Mesenchymal stem cell (in vitro differentiated cells and primary cell): Measurements from ENCODE around the gene PPAN. TPM values are rescaled to one million over a fixed set of nuclear protein-coding genes. Genes with fewer than 3 reads are reported as not detected.

Source experiments
- DNase-seq: peaks from one replicate; pipeline ENCODE4 v3.0.0-alpha.2; 2013
- H2AFZ ChIP-seq: one replicate; pipeline ENCODE4 v1.6.1; 2013; ENCODE audit warnings: low read depth, mild to moderate bottlenecking, control low read depth, inconsistent platforms, low read length, moderate library complexity
- H2AK5ac ChIP-seq: 2 replicates; pipeline ENCODE4 v1.6.1; 2013; ENCODE audit warnings: low read length, moderate library complexity, mild to moderate bottlenecking, inconsistent platforms; ENCODE audit not compliant: severe bottlenecking
- H2BK120ac ChIP-seq: one replicate; pipeline ENCODE4 v1.6.1; 2013; ENCODE audit warnings: low read depth, mild to moderate bottlenecking, inconsistent platforms, low read length, moderate library complexity
- H2BK12ac ChIP-seq, 2 experiments: one replicate each; pipeline ENCODE4 v1.6.1; 2013; ENCODE audit warnings: inconsistent platforms in 2 of 2, low read length in 2 of 2, mild to moderate bottlenecking in 2 of 2, moderate library complexity in 2 of 2, control low read depth in 1 of 2
- H2BK15ac ChIP-seq: one replicate; pipeline ENCODE4 v1.6.1; 2013; ENCODE audit warnings: mild to moderate bottlenecking, low read depth, inconsistent platforms; ENCODE audit not compliant: poor library complexity, severe bottlenecking
- H2BK5ac ChIP-seq: 2 replicates; pipeline ENCODE4 v1.6.1; 2013; ENCODE audit warnings: low read depth, mild to moderate bottlenecking, low read length, control low read depth, inconsistent platforms; ENCODE audit not compliant: poor library complexity, severe bottlenecking
- H3K14ac ChIP-seq, 2 experiments: one replicate each; pipeline ENCODE4 v1.6.1; 2013; ENCODE audit warnings: inconsistent platforms in 2 of 2, low read length in 2 of 2, control low read depth in 1 of 2, mild to moderate bottlenecking in 1 of 2, moderate library complexity in 1 of 2
- H3K18ac ChIP-seq, 2 experiments: one replicate each; pipeline ENCODE4 v1.6.1; 2013; ENCODE audit warnings: inconsistent platforms in 2 of 2, low read length in 2 of 2, control low read depth in 1 of 2, low read depth in 1 of 2, mild to moderate bottlenecking in 1 of 2
- H3K23ac ChIP-seq, 2 experiments: one replicate each; pipeline ENCODE4 v1.6.1; 2013; ENCODE audit warnings: inconsistent platforms in 2 of 2, low read length in 2 of 2, mild to moderate bottlenecking in 2 of 2, moderate library complexity in 2 of 2, control low read depth in 1 of 2
- H3K27ac ChIP-seq: 2 replicates; pipeline ENCODE4 v1.5.1; 2013; ENCODE audit warnings: mild to moderate bottlenecking, moderate library complexity, low read length, control low read depth, inconsistent platforms; ENCODE audit not compliant: poor library complexity, severe bottlenecking
- H3K27me3 ChIP-seq, 2 experiments: 2 replicates each; pipeline versions ENCODE4 v1.6.1 to v1.7.0; 2013; ENCODE audit warnings: low read length in 2 of 2, mild to moderate bottlenecking in 2 of 2, moderate library complexity in 2 of 2, control low read depth in 1 of 2, inconsistent platforms in 1 of 2; ENCODE audit not compliant: control insufficient read depth in 1 of 2, insufficient read depth in 1 of 2
- H3K36me3 ChIP-seq, 2 experiments: 2 replicates each; pipeline versions ENCODE4 v1.6.1 to v1.7.0; 2013; ENCODE audit warnings: low read length in 2 of 2, control low read depth in 1 of 2, inconsistent platforms in 1 of 2, low read depth in 1 of 2, mild to moderate bottlenecking in 1 of 2; ENCODE audit not compliant: insufficient read depth in 2 of 2, control insufficient read depth in 1 of 2
- H3K4ac ChIP-seq, 2 experiments: one replicate each; pipeline ENCODE4 v1.6.1; 2013; ENCODE audit warnings: inconsistent platforms in 2 of 2, low read length in 2 of 2, mild to moderate bottlenecking in 2 of 2, moderate library complexity in 2 of 2, control low read depth in 1 of 2, low read depth in 1 of 2
- H3K4me1 ChIP-seq: 2 replicates; pipeline ENCODE4 v1.6.1; 2013; ENCODE audit warnings: low read depth, low read length, control low read depth; ENCODE audit not compliant: control insufficient read depth, insufficient read depth
- H3K4me2 ChIP-seq: 2 replicates; pipeline ENCODE4 v1.6.1; 2013; ENCODE audit warnings: low read length, mild to moderate bottlenecking, inconsistent platforms; ENCODE audit not compliant: poor library complexity, severe bottlenecking
- H3K4me3 ChIP-seq, 2 experiments: 2 replicates each; pipeline versions ENCODE4 v1.5.1 to v1.7.0; 2013; ENCODE audit warnings: low read length in 2 of 2, mild to moderate bottlenecking in 2 of 2, control low read depth in 1 of 2, low read depth in 1 of 2; ENCODE audit not compliant: insufficient read depth in 1 of 2
- H3K79me1 ChIP-seq: replicated peaks from 2 replicates; pipeline ENCODE4 v1.6.1; 2013; ENCODE audit warnings: mild to moderate bottlenecking, control low read depth, low read length, inconsistent platforms; ENCODE audit not compliant: poor library complexity, severe bottlenecking
- H3K9ac ChIP-seq: 2 replicates; pipeline ENCODE4 v1.7.0; 2013; ENCODE audit warnings: mild to moderate bottlenecking, low read length, moderate library complexity
- H3K9me3 ChIP-seq: 2 replicates; pipeline ENCODE4 v1.7.0; 2013; ENCODE audit warnings: mild to moderate bottlenecking, low read length; ENCODE audit not compliant: control insufficient read depth
- H4K8ac ChIP-seq: one replicate; pipeline ENCODE4 v1.6.1; 2013; ENCODE audit warnings: inconsistent platforms, mild to moderate bottlenecking, low read length, moderate library complexity
- H4K91ac ChIP-seq: one replicate; pipeline ENCODE4 v1.6.1; 2013; ENCODE audit warnings: mild to moderate bottlenecking, low read length, inconsistent platforms
- WGBS: methylation state at CpG from one replicate; pipeline ENCODE4 v1.1.7; 2013; ENCODE audit warnings: mixed read lengths; 5-methylcytosine and 5-hydroxymethylcytosine counted together
- polyA plus RNA-seq, 2 experiments: library from polyadenylated mRNA; stranded (reverse); fragments of 200-250 nt; gene quantifications; one replicate each; pipeline ENCODE4 v1.2.3, GENCODE V29; 2013

PPAN gene, protein sequence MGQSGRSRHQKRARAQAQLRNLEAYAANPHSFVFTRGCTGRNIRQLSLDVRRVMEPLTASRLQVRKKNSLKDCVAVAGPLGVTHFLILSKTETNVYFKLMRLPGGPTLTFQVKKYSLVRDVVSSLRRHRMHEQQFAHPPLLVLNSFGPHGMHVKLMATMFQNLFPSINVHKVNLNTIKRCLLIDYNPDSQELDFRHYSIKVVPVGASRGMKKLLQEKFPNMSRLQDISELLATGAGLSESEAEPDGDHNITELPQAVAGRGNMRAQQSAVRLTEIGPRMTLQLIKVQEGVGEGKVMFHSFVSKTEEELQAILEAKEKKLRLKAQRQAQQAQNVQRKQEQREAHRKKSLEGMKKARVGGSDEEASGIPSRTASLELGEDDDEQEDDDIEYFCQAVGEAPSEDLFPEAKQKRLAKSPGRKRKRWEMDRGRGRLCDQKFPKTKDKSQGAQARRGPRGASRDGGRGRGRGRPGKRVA
- polyA plus RNA-seq (2013, experiment 1 of 2) = 15.8 TPM
- 15.0 TPM for polyA plus RNA-seq (2013, experiment 2 of 2)

DNA sequence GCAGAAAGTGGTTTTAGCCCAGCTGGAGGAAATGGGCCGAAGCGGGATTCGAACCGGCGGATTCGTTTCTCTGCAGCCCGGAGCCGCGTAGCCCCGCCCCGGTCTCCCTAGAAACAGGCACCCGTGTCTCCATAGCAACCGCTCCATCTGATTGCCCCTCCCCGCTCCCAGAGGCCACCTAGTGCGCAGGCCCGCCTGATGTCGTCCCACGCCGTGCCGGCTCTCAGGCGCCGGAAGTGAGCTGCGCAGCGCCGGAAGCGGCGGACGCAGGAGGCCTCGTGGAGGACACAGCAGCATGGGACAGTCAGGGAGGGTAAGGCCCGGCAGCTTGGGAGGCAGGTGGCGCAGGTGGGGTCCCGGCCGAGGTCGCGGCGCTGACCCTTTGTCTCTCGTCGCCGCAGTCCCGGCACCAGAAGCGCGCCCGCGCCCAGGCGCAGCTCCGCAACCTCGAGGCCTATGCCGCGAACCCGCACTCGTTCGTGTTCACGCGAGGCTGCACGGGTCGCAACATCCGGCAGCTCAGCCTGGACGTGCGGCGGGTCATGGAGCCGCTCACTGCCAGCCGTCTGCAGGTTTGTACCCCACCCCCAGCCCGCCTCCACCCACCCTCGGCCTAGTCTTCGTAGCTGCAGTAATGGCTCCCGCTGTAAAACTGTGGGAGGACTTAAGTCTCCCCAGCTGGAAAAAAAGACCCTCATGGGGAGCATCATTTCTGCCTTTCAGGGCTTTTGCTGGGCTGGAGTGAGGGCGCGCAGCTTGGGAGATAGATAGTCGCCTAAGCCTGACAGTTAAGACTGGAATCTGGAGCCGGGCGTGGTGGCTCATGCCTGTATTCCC is at the start of gene PPAN:
TSS of gene PPAN (plus strand) at position 263 of the 837 bp plus-strand sequence. CDS start at position 296, 33 bp downstream.
- Histone ChIP-seq H2BK15ac (no peak within 1 kb of the TSS), H4K91ac (peak within 1 kb of the TSS; percentile 2), H2AK5ac (peak within 1 kb of the TSS; percentile 2), H3K27me3 (peaks cover 0 to 4% of the 10 kb centered on the region in 2 experiments), H3K4me1 (peaks cover 15% of the 10 kb centered on the region), H4K8ac (peak within 1 kb of the TSS; percentile 87), H3K14ac (peak within 1 kb of the TSS in 1 of 2 experiments; percentile 91), H3K4me2 (peak within 1 kb of the TSS; percentile 75), H3K23ac (peak within 1 kb of the TSS in 1 of 2 experiments; percentile 54), H3K27ac (no peak within 1 kb of the TSS), H3K9ac (peak within 1 kb of the TSS; percentile 92), H3K9me3 (no peaks in the 10 kb centered on the region), H2AFZ (no peak within 1 kb of the TSS), H3K36me3 (peaks cover 39 to 42% of the 10 kb centered on the region in 2 experiments), H2BK12ac (peak within 1 kb of the TSS in 1 of 2 experiments; percentile 49), H2BK5ac (no peak within 1 kb of the TSS), H3K4me3 (peak within 1 kb of the TSS; percentile 78 to 94), H3K18ac (peak within 1 kb of the TSS; percentile 80 to 90), H3K79me1 (peaks cover 32% of the 10 kb centered on the region), H2BK120ac (no peak within 1 kb of the TSS), H3K4ac (peak within 1 kb of the TSS; percentile 62 to 91)
- peak; percentile 98 for DNase-seq
- under 1% methylated on average over 68 of the region's 71 CpGs for WGBS

DNA sequence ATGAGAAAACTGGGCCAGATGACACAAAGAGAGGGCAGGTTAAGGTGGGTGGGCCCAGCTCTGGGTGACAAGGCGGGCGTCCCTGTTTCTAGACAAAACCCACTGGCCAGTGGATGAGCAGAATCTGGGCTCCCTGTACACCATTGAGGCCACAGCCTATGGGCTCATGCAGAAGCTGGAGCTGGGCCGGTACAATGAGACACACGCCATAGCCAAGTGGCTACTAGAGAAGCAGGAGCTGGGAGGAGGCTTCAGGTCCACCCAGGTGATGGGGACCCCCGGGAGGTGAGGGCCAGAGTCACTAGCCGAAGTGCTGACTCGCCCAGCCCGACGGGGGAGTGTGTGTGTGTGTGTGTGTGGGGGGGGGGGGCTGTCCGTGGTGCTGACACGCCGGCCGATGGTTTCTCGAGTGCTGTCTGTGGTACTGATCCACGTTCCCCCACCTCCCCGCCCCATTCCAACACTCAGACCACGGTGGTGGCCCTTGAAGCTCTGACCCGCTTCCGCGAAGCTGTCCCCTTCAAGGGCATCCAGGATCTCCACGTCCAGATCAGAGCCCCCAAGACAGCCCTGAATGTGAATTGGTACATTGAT is 44.3 kb upstream of the PPAN start:
- no peak overlapping the region for H3K14ac ChIP-seq
- H3K9ac ChIP-seq = no peak overlapping the region
- H3K27me3 ChIP-seq = peaks cover 5 to 32% of the 10 kb centered on the region in 2 experiments
- H2BK120ac ChIP-seq = no peak overlapping the region
- no peak overlapping the region for H2AFZ ChIP-seq
- no peak overlapping the region for H2AK5ac ChIP-seq
- no peak for DNase-seq
- no peak overlapping the region for H2BK5ac ChIP-seq
- no peak overlapping the region for H3K4ac ChIP-seq
- H3K4me1 ChIP-seq = no peaks in the 10 kb centered on the region
- H3K23ac ChIP-seq = no peak overlapping the region
- H3K4me2 ChIP-seq = no peak overlapping the region
- no peak overlapping the region for H2BK15ac ChIP-seq
- no peak overlapping the region for H4K8ac ChIP-seq
- no peak overlapping the region for H2BK12ac ChIP-seq
- H3K4me3 ChIP-seq = no peak overlapping the region
- WGBS = 65% methylated on average over 11 of the region's 21 CpGs
- no peak overlapping the region for H4K91ac ChIP-seq
- H3K27ac ChIP-seq = no peak overlapping the region
- H3K36me3 ChIP-seq = no peaks in the 10 kb centered on the region
- no peak overlapping the region for H3K18ac ChIP-seq
- H3K79me1 ChIP-seq = no peaks in the 10 kb centered on the region
- no peaks in the 10 kb centered on the region for H3K9me3 ChIP-seq

DNA sequence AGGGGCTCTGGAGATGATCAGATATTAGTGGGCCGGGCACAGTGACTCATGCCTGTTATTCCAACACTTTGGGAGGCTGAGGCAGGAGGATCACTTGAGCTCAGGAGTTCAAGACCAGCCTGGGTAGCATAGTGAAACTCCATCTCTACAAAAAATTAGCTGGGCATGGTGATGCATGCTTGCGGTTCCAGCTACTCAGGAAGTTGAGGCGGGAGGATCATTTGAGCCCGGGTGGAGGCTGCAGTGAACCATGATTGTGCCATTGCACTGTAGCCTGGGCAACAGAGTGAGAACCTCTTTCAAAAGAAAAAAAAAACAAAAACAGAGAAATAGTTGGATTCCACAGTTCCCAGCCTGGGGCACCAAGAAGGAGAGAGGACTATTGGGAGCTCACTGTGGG is 38.0 kb upstream of the PPAN start:
- H3K36me3 ChIP-seq = no peaks in the 10 kb centered on the region
- no peak overlapping the region for H3K23ac ChIP-seq
- no peak overlapping the region for H3K27ac ChIP-seq
- no peak overlapping the region for H2BK15ac ChIP-seq
- H3K79me1 ChIP-seq = no peaks in the 10 kb centered on the region
- H3K18ac ChIP-seq = no peak overlapping the region
- WGBS = 55% methylated on average over 2 of the region's 4 CpGs
- no peak overlapping the region for H2AFZ ChIP-seq
- no peak overlapping the region for H2BK5ac ChIP-seq
- no peak overlapping the region for H3K4me3 ChIP-seq
- no peaks in the 10 kb centered on the region for H3K4me1 ChIP-seq
- no peak overlapping the region for H2BK120ac ChIP-seq
- H3K14ac ChIP-seq = no peak overlapping the region
- no peaks in the 10 kb centered on the region for H3K9me3 ChIP-seq
- no peak overlapping the region for H4K8ac ChIP-seq
- peaks cover 8 to 33% of the 10 kb centered on the region in 2 experiments for H3K27me3 ChIP-seq
- no peak for DNase-seq
- no peak overlapping the region for H3K9ac ChIP-seq
- H3K4ac ChIP-seq = no peak overlapping the region
- H2BK12ac ChIP-seq = no peak overlapping the region
- H2AK5ac ChIP-seq = no peak overlapping the region
- H4K91ac ChIP-seq = no peak overlapping the region
- H3K4me2 ChIP-seq = no peak overlapping the region
